ENCODE results near the gene UNC45B. TPM values are rescaled to one million over a fixed set of nuclear protein-coding genes. Genes with fewer than 3 reads are reported as not detected.
"Not testable (repeated sequence)": the region's sequence is repeated elsewhere in the genome, so short reads cannot be mapped to it uniquely, and the experiment has no call there.

UNC45B gene
- total RNA-seq, 2 donors from 2014 or later, result 0.96 TPM; not detected in 1

- Histone ChIP-seq H3K27ac (no peak overlapping the region), H3K36me3 (no peaks in the 10 kb centered on the region), H3K9me3 (no peaks in the 10 kb centered on the region), H3K27me3 (replicated peaks; ENCODE audit: insufficient read depth) (no peaks in the 10 kb centered on the region), H3K4me3 (no peak overlapping the region), H3K4me1 (replicated peaks) (no peaks in the 10 kb centered on the region)
- WGBS, result 82% methylated on average over 3 of the region's 3 CpGs
- no peak for TF ChIP-seq POLR2A (IDR thresholded peaks at IDR 0.05)
- TF ChIP-seq POLR2AphosphoS5 (IDR thresholded peaks at IDR 0.05), result no peak
- no peak for TF ChIP-seq CTCF (IDR thresholded peaks at IDR 0.05)
- no peak for DNase-seq (ENCODE audit: low spot score)
- intact Hi-C loops (cut with DNase I), result no loop called here
Observed at GRCh38 chr17:35189291-35189690, 41.7 kb downstream of the UNC45B start.

- no peak for DNase-seq (ENCODE audit: low spot score)
- intact Hi-C loops (cut with DNase I), result no loop called here
- H3K4me1 ChIP-seq (replicated peaks), result no peaks in the 10 kb centered on the region
Observed at GRCh38 chr17:35191001-35191695, 43.5 kb downstream of the UNC45B start.

GRCh38 chr17:35192708-35193107 is 45.1 kb downstream of the UNC45B start:
- TF ChIP-seq CTCF (IDR thresholded peaks at IDR 0.05) (no peak), POLR2AphosphoS5 (IDR thresholded peaks at IDR 0.05) (no peak), POLR2A (IDR thresholded peaks at IDR 0.05) (no peak)
- Histone ChIP-seq H3K27ac (no peak overlapping the region), H3K4me1 (replicated peaks) (no peaks in the 10 kb centered on the region), H3K27me3 (replicated peaks; ENCODE audit: insufficient read depth) (no peaks in the 10 kb centered on the region), H3K36me3 (no peaks in the 10 kb centered on the region), H3K4me3 (no peak overlapping the region), H3K9me3 (no peaks in the 10 kb centered on the region)
- intact Hi-C loops (cut with DNase I), result no loop called here
- WGBS, result 75% methylated on average over 8 of the region's 8 CpGs
- no peak for DNase-seq (ENCODE audit: low spot score)

More at GRCh38 chr17:35191001-35191695, 43.5 kb downstream of the UNC45B start:
- Histone ChIP-seq H3K4me3 (no peak overlapping the region), H3K27ac (no peak overlapping the region), H3K9me3 (no peaks in the 10 kb centered on the region), H3K36me3 (no peaks in the 10 kb centered on the region), H3K27me3 (replicated peaks; ENCODE audit: insufficient read depth) (no peaks in the 10 kb centered on the region)
- TF ChIP-seq POLR2A (IDR thresholded peaks at IDR 0.05) (no peak), POLR2AphosphoS5 (IDR thresholded peaks at IDR 0.05) (no peak), CTCF (IDR thresholded peaks at IDR 0.05) (no peak)
- WGBS, result 64% methylated on average over 11 of the region's 11 CpGs

GRCh38 chr17:35194001-35194400 is 46.4 kb downstream of the UNC45B start, which contains the start of gene SLC35G3:
SLC35G3 (minus strand) TSS chr17:35194393; CDS start chr17:35194307, 86 bp downstream.
- H3K4me3 ChIP-seq; H3K27me3 ChIP-seq (replicated peaks; ENCODE audit: insufficient read depth); H3K27ac ChIP-seq; H3K4me1 ChIP-seq (replicated peaks); H3K9me3 ChIP-seq; DNase-seq (ENCODE audit: low spot score); H3K36me3 ChIP-seq; intact Hi-C loops (cut with DNase I): not testable (repeated sequence)
- WGBS, result 92% methylated on average over 12 of the region's 12 CpGs

- H3K27ac ChIP-seq; H3K4me3 ChIP-seq; DNase-seq (ENCODE audit: low spot score); H3K9me3 ChIP-seq; H3K36me3 ChIP-seq; H3K4me1 ChIP-seq (replicated peaks); intact Hi-C loops (cut with DNase I); H3K27me3 ChIP-seq (replicated peaks; ENCODE audit: insufficient read depth): not testable (repeated sequence)
- WGBS, result 96% methylated on average over 31 of the region's 31 CpGs
Observed at GRCh38 chr17:35195062-35195461, 47.4 kb downstream of the UNC45B start.

GRCh38 chr17:35202582-35202981 is 55.0 kb downstream of the UNC45B start:
- DNase-seq (ENCODE audit: low spot score); H3K27ac ChIP-seq; H3K36me3 ChIP-seq; H3K9me3 ChIP-seq; H3K4me3 ChIP-seq; intact Hi-C loops (cut with DNase I); H3K4me1 ChIP-seq (replicated peaks); H3K27me3 ChIP-seq (replicated peaks; ENCODE audit: insufficient read depth): not testable (repeated sequence)
- 75% methylated on average over 2 of the region's 2 CpGs for WGBS
